ENCODE results near the gene L3MBTL4.

L3MBTL4 gene

GRCh38 chr18:5966514-5966913 is 448.2 kb downstream of the L3MBTL4 start:
- H3K36me3 ChIP-seq (ENCODE audit: control insufficient read depth in 1 of 2, insufficient read depth in 2 of 2, low read length in 2 of 2) = no peaks in the 10 kb centered on the region
- H3K4me3 ChIP-seq (ENCODE audit: low read depth in 1 of 2, low read length in 2 of 2) = no peak overlapping the region
- no peaks in the 10 kb centered on the region for H3K4me1 ChIP-seq (ENCODE audit: control insufficient read depth in 1 of 2, insufficient read depth in 2 of 2, low read length in 2 of 2)
- H3K27me3 ChIP-seq (ENCODE audit: low read depth, low read length) = no peaks in the 10 kb centered on the region
- no peak overlapping the region for H3K27ac ChIP-seq (ENCODE audit: low read length)
- no peaks in the 10 kb centered on the region for H3K9me3 ChIP-seq (ENCODE audit: control insufficient read depth in 1 of 2, low read length in 2 of 2)

- H3K27me3 ChIP-seq (ENCODE audit: low read depth, low read length) = no peaks in the 10 kb centered on the region
- H3K4me3 ChIP-seq (ENCODE audit: low read depth in 1 of 2, low read length in 2 of 2) = no peak overlapping the region
- no peak overlapping the region for H3K27ac ChIP-seq (ENCODE audit: low read length)
- no peaks in the 10 kb centered on the region for H3K36me3 ChIP-seq (ENCODE audit: control insufficient read depth in 1 of 2, insufficient read depth in 2 of 2, low read length in 2 of 2)
- H3K4me1 ChIP-seq (ENCODE audit: control insufficient read depth in 1 of 2, insufficient read depth in 2 of 2, low read length in 2 of 2) = no peaks in the 10 kb centered on the region
- H3K9me3 ChIP-seq (ENCODE audit: control insufficient read depth in 1 of 2, low read length in 2 of 2) = no peaks in the 10 kb centered on the region
Measured at GRCh38 chr18:5964996-5965395, 449.7 kb downstream of the L3MBTL4 start.

- Histone ChIP-seq H3K4me1 (ENCODE audit: control insufficient read depth in 1 of 2, insufficient read depth in 2 of 2, low read length in 2 of 2) (no peaks in the 10 kb centered on the region), H3K4me3 (ENCODE audit: low read depth in 1 of 2, low read length in 2 of 2) (no peak overlapping the region), H3K27ac (ENCODE audit: low read length) (no peak overlapping the region), H3K36me3 (ENCODE audit: control insufficient read depth in 1 of 2, insufficient read depth in 2 of 2, low read length in 2 of 2) (no peaks in the 10 kb centered on the region), H3K9me3 (ENCODE audit: control insufficient read depth in 1 of 2, low read length in 2 of 2) (no peaks in the 10 kb centered on the region), H3K27me3 (ENCODE audit: low read depth, low read length) (no peaks in the 10 kb centered on the region)
Measured at GRCh38 chr18:5964596-5964995, 450.1 kb downstream of the L3MBTL4 start.

GRCh38 chr18:5964108-5964507 is 450.6 kb downstream of the L3MBTL4 start:
- Histone ChIP-seq H3K4me1 (ENCODE audit: control insufficient read depth in 1 of 2, insufficient read depth in 2 of 2, low read length in 2 of 2) (no peaks in the 10 kb centered on the region), H3K27ac (ENCODE audit: low read length) (no peak overlapping the region), H3K27me3 (ENCODE audit: low read depth, low read length) (no peaks in the 10 kb centered on the region), H3K9me3 (ENCODE audit: control insufficient read depth in 1 of 2, low read length in 2 of 2) (no peaks in the 10 kb centered on the region), H3K4me3 (ENCODE audit: low read depth in 1 of 2, low read length in 2 of 2) (no peak overlapping the region), H3K36me3 (ENCODE audit: control insufficient read depth in 1 of 2, insufficient read depth in 2 of 2, low read length in 2 of 2) (no peaks in the 10 kb centered on the region)

- no peaks in the 10 kb centered on the region for H3K4me1 ChIP-seq (ENCODE audit: control insufficient read depth in 1 of 2, insufficient read depth in 2 of 2, low read length in 2 of 2)
- H3K27me3 ChIP-seq (ENCODE audit: low read depth, low read length) = no peaks in the 10 kb centered on the region
- H3K9me3 ChIP-seq (ENCODE audit: control insufficient read depth in 1 of 2, low read length in 2 of 2) = no peaks in the 10 kb centered on the region
- no peaks in the 10 kb centered on the region for H3K36me3 ChIP-seq (ENCODE audit: control insufficient read depth in 1 of 2, insufficient read depth in 2 of 2, low read length in 2 of 2)
- H3K27ac ChIP-seq (ENCODE audit: low read length) = no peak overlapping the region
- H3K4me3 ChIP-seq (ENCODE audit: low read depth in 1 of 2, low read length in 2 of 2) = no peak overlapping the region
Measured at GRCh38 chr18:5963267-5963666, 451.4 kb downstream of the L3MBTL4 start.

GRCh38 chr18:5962362-5962761 is 452.3 kb downstream of the L3MBTL4 start:
- Histone ChIP-seq H3K9me3 (ENCODE audit: control insufficient read depth in 1 of 2, low read length in 2 of 2) (no peaks in the 10 kb centered on the region), H3K4me3 (ENCODE audit: low read depth in 1 of 2, low read length in 2 of 2) (no peak overlapping the region), H3K36me3 (ENCODE audit: control insufficient read depth in 1 of 2, insufficient read depth in 2 of 2, low read length in 2 of 2) (no peaks in the 10 kb centered on the region), H3K27me3 (ENCODE audit: low read depth, low read length) (no peaks in the 10 kb centered on the region), H3K27ac (ENCODE audit: low read length) (no peak overlapping the region), H3K4me1 (ENCODE audit: control insufficient read depth in 1 of 2, insufficient read depth in 2 of 2, low read length in 2 of 2) (no peaks in the 10 kb centered on the region)

- no peak overlapping the region for H3K27ac ChIP-seq (ENCODE audit: low read length)
- no peaks in the 10 kb centered on the region for H3K27me3 ChIP-seq (ENCODE audit: low read depth, low read length)
- no peaks in the 10 kb centered on the region for H3K36me3 ChIP-seq (ENCODE audit: control insufficient read depth in 1 of 2, insufficient read depth in 2 of 2, low read length in 2 of 2)
- H3K9me3 ChIP-seq (ENCODE audit: control insufficient read depth in 1 of 2, low read length in 2 of 2) = no peaks in the 10 kb centered on the region
- H3K4me1 ChIP-seq (ENCODE audit: control insufficient read depth in 1 of 2, insufficient read depth in 2 of 2, low read length in 2 of 2) = no peaks in the 10 kb centered on the region
- no peak overlapping the region for H3K4me3 ChIP-seq (ENCODE audit: low read depth in 1 of 2, low read length in 2 of 2)
Measured at GRCh38 chr18:5961828-5962150, 452.9 kb downstream of the L3MBTL4 start.

- no peak overlapping the region for H3K4me3 ChIP-seq (ENCODE audit: low read depth in 1 of 2, low read length in 2 of 2)
- H3K27ac ChIP-seq (ENCODE audit: low read length) = no peak overlapping the region
- H3K27me3 ChIP-seq (ENCODE audit: low read depth, low read length) = no peaks in the 10 kb centered on the region
- H3K9me3 ChIP-seq (ENCODE audit: control insufficient read depth in 1 of 2, low read length in 2 of 2) = no peaks in the 10 kb centered on the region
- H3K4me1 ChIP-seq (ENCODE audit: control insufficient read depth in 1 of 2, insufficient read depth in 2 of 2, low read length in 2 of 2) = no peaks in the 10 kb centered on the region
- H3K36me3 ChIP-seq (ENCODE audit: control insufficient read depth in 1 of 2, insufficient read depth in 2 of 2, low read length in 2 of 2) = no peaks in the 10 kb centered on the region
Measured at GRCh38 chr18:5961097-5961827, 453.4 kb downstream of the L3MBTL4 start.

- H3K36me3 ChIP-seq (ENCODE audit: control insufficient read depth in 1 of 2, insufficient read depth in 2 of 2, low read length in 2 of 2) = no peaks in the 10 kb centered on the region
- H3K27me3 ChIP-seq (ENCODE audit: low read depth, low read length) = no peaks in the 10 kb centered on the region
- H3K4me3 ChIP-seq (ENCODE audit: low read depth in 1 of 2, low read length in 2 of 2) = no peak overlapping the region
- H3K9me3 ChIP-seq (ENCODE audit: control insufficient read depth in 1 of 2, low read length in 2 of 2) = no peaks in the 10 kb centered on the region
- H3K4me1 ChIP-seq (ENCODE audit: control insufficient read depth in 1 of 2, insufficient read depth in 2 of 2, low read length in 2 of 2) = no peaks in the 10 kb centered on the region
- no peak overlapping the region for H3K27ac ChIP-seq (ENCODE audit: low read length)
Measured at GRCh38 chr18:5958822-5959221, 455.9 kb downstream of the L3MBTL4 start.

GRCh38 chr18:5955861-5956260 is 458.9 kb downstream of the L3MBTL4 start:
- no peak overlapping the region for H3K27ac ChIP-seq (ENCODE audit: low read length)

GRCh38 chr18:5951515-5952091 is 463.1 kb downstream of the L3MBTL4 start:
- H3K27me3 ChIP-seq (ENCODE audit: low read depth, low read length) = no peaks in the 10 kb centered on the region
- H3K27ac ChIP-seq (ENCODE audit: low read length) = no peak overlapping the region
- no peaks in the 10 kb centered on the region for H3K36me3 ChIP-seq (ENCODE audit: control insufficient read depth in 1 of 2, insufficient read depth in 2 of 2, low read length in 2 of 2)
- H3K9me3 ChIP-seq (ENCODE audit: control insufficient read depth in 1 of 2, low read length in 2 of 2) = no peaks in the 10 kb centered on the region
- no peak overlapping the region for H3K4me3 ChIP-seq (ENCODE audit: low read depth in 1 of 2, low read length in 2 of 2)
- no peaks in the 10 kb centered on the region for H3K4me1 ChIP-seq (ENCODE audit: control insufficient read depth in 1 of 2, insufficient read depth in 2 of 2, low read length in 2 of 2)

More at GRCh38 chr18:5955861-5956260, 458.9 kb downstream of the L3MBTL4 start:
- Histone ChIP-seq H3K4me1 (ENCODE audit: control insufficient read depth in 1 of 2, insufficient read depth in 2 of 2, low read length in 2 of 2) (no peaks in the 10 kb centered on the region), H3K27me3 (ENCODE audit: low read depth, low read length) (no peaks in the 10 kb centered on the region), H3K4me3 (ENCODE audit: low read depth in 1 of 2, low read length in 2 of 2) (no peak overlapping the region), H3K9me3 (ENCODE audit: control insufficient read depth in 1 of 2, low read length in 2 of 2) (no peaks in the 10 kb centered on the region), H3K36me3 (ENCODE audit: control insufficient read depth in 1 of 2, insufficient read depth in 2 of 2, low read length in 2 of 2) (no peaks in the 10 kb centered on the region)

- Histone ChIP-seq H3K27me3 (ENCODE audit: low read depth, low read length) (no peaks in the 10 kb centered on the region), H3K9me3 (ENCODE audit: control insufficient read depth in 1 of 2, low read length in 2 of 2) (no peaks in the 10 kb centered on the region), H3K36me3 (ENCODE audit: control insufficient read depth in 1 of 2, insufficient read depth in 2 of 2, low read length in 2 of 2) (no peaks in the 10 kb centered on the region), H3K4me1 (ENCODE audit: control insufficient read depth in 1 of 2, insufficient read depth in 2 of 2, low read length in 2 of 2) (no peaks in the 10 kb centered on the region), H3K4me3 (ENCODE audit: low read depth in 1 of 2, low read length in 2 of 2) (no peak overlapping the region), H3K27ac (ENCODE audit: low read length) (no peak overlapping the region)
Measured at GRCh38 chr18:5948781-5949180, 465.9 kb downstream of the L3MBTL4 start.

Data from muscle layer of duodenum (tissue), 2 donors.